SK-N-SH (cell line): ENCODE results near the gene TASP1. TPM values are rescaled to one million over a fixed set of nuclear protein-coding genes. Genes with fewer than 3 reads are reported as not detected.
"Not testable (repeated sequence)": the region's sequence is repeated elsewhere in the genome, so short reads cannot be mapped to it uniquely, and the experiment has no call there.

Experiments used
- CTCF ChIA-PET: fragments of 300-600, 350-600 bp; formaldehyde crosslinking; extraction: SDS; loops from one replicate; lab custom pipeline; 2021; lab: Yijun Ruan, JAX
- POLR2A ChIA-PET: fragments of 350-600 bp; sonication (Branson Sonifier 250); formaldehyde crosslinking; extraction: SDS; loops from one replicate; lab custom pipeline; 2020; ENCODE audit warnings: antibody characterized with exemption, inconsistent platforms; lab: Yijun Ruan, JAX
- DNase-seq: peaks from one replicate; pipeline ENCODE4 v3.0.0; 2012
- H2AFZ ChIP-seq: fragments of 200-600 bp; sonication (generic); 2 replicates; pipeline ENCODE4 v1.8.1; 2016; ENCODE audit warnings: antibody characterized with exemption, mild to moderate bottlenecking, low read depth
- H3F3A ChIP-seq: fragments of 200-600 bp; sonication (generic); replicated peaks from 2 replicates; pipeline ENCODE3; 2016; ENCODE audit warnings: antibody characterized with exemption, mild to moderate bottlenecking; ENCODE audit not compliant: insufficient read depth
- H3K27ac ChIP-seq, 2 experiments: fragments of 200-500 bp in 1 of 2; fragments of 200-600 bp in 1 of 2; sonication (Bioruptor generic) in 1 of 2; sonication (generic), shearing (Covaris generic) in 1 of 2; 2 replicates each; pipeline versions ENCODE4 v1.5.1 to v1.6.1; 2014 to 2016; ENCODE audit warnings: low read depth in 2 of 2, inconsistent platforms in 1 of 2, low read length in 1 of 2, mild to moderate bottlenecking in 1 of 2, mixed read lengths in 1 of 2
- H3K27me3 ChIP-seq: fragments of 200-600 bp; sonication (generic), shearing (Covaris generic); 2 replicates; pipeline ENCODE4 v1.6.1; 2016; ENCODE audit warnings: mixed run types; ENCODE audit not compliant: insufficient read depth
- H3K36me3 ChIP-seq, 2 experiments: fragments of 200-500 bp in 1 of 2; fragments of 200-600 bp in 1 of 2; sonication (Bioruptor generic) in 1 of 2; sonication (generic) in 1 of 2; replicated peaks in 1 of 2; 2 replicates each; pipeline versions ENCODE3 to v1.5.1; 2014 to 2016; ENCODE audit warnings: low read length in 1 of 2, mild to moderate bottlenecking in 1 of 2; ENCODE audit not compliant: insufficient read depth in 2 of 2, control insufficient read depth in 1 of 2
- H3K4me1 ChIP-seq, 2 experiments: fragments of 200-500 bp in 1 of 2; fragments of 200-600 bp in 1 of 2; sonication (Bioruptor generic) in 1 of 2; sonication (generic), shearing (Covaris generic) in 1 of 2; 2 replicates each; pipeline versions ENCODE4 v1.5.1 to v1.6.1; 2014 to 2016; ENCODE audit warnings: low read depth in 1 of 2, low read length in 1 of 2, mixed run types in 1 of 2; ENCODE audit not compliant: insufficient read depth in 2 of 2, control insufficient read depth in 1 of 2
- H3K4me2 ChIP-seq: fragments of 200-600 bp; sonication (generic), shearing (Covaris generic); 2 replicates; pipeline ENCODE4 v1.6.1; 2017; ENCODE audit warnings: mixed run types
- H3K4me3 ChIP-seq, 2 experiments: fragments of 200-500 bp in 1 of 2; fragments of 200-600 bp in 1 of 2; sonication (Bioruptor generic) in 1 of 2; sonication (generic), shearing (Covaris generic) in 1 of 2; 2 replicates each; pipeline versions ENCODE4 v1.5.1 to v1.8.1; 2014 to 2016; ENCODE audit warnings: low read depth in 2 of 2, inconsistent platforms in 1 of 2, low read length in 1 of 2, mild to moderate bottlenecking in 1 of 2, mixed read lengths in 1 of 2, moderate library complexity in 1 of 2
- H3K79me2 ChIP-seq: fragments of 200-600 bp; sonication (generic); 2 replicates; pipeline ENCODE4 v1.8.1; 2017; ENCODE audit warnings: mild to moderate bottlenecking; ENCODE audit not compliant: insufficient read depth
- H3K9ac ChIP-seq: fragments of 200-600 bp; sonication (generic); 2 replicates; pipeline ENCODE4 v1.6.1; 2017; ENCODE audit warnings: mixed run types
- H3K9me2 ChIP-seq: fragments of 200-600 bp; sonication (generic); 2 replicates; pipeline ENCODE4 v1.6.1; 2017; ENCODE audit warnings: mixed run types
- H3K9me3 ChIP-seq: fragments of 200-600 bp; sonication (generic); 2 replicates; pipeline ENCODE4 v1.6.1; 2017; ENCODE audit warnings: mixed run types, mild to moderate bottlenecking, moderate library complexity
- H4K20me1 ChIP-seq: fragments of 200-600 bp; sonication (generic); 2 replicates; pipeline ENCODE4 v1.6.1; 2017; ENCODE audit warnings: mild to moderate bottlenecking, mixed run types; ENCODE audit not compliant: insufficient read depth
- EP300 ChIP-seq, 2 experiments: IDR thresholded peaks; 2 replicates each; pipeline versions ENCODE4 v1.4.0 to v1.6.1; 2012; ENCODE audit warnings: borderline replicate concordance in 1 of 2, low read depth in 1 of 2, low read length in 1 of 2
- EZH2phosphoT487 ChIP-seq: fragments of 200-600 bp; sonication (generic); IDR thresholded peaks from 2 replicates; pipeline ENCODE4 v1.6.1; 2017; ENCODE audit warnings: low read depth, mixed run types, mild to moderate bottlenecking, antibody characterized with exemption, moderate library complexity, borderline replicate concordance
- GABPA ChIP-seq: IDR thresholded peaks from 2 replicates; pipeline ENCODE4 v1.4.0; 2012; ENCODE audit warnings: low read depth, mild to moderate bottlenecking
- GATA2 ChIP-seq: sonication (generic); formaldehyde crosslinking; IDR thresholded peaks from 2 replicates; pipeline ENCODE4 v1.5.0; 2020; ENCODE audit warnings: mild to moderate bottlenecking, missing genetic modification reagents
- NRF1 ChIP-seq: IDR thresholded peaks from 2 replicates; pipeline ENCODE4 v1.6.1; 2012; ENCODE audit warnings: low read depth, mild to moderate bottlenecking, low read length
- TCF12 ChIP-seq: IDR thresholded peaks from 2 replicates; pipeline ENCODE4 v1.4.0; 2012
- WGBS: methylation state at CpG from one replicate; pipeline ENCODE4 v1.1.6; 2017; ENCODE audit warnings: low lambda C conversion rate; 5-methylcytosine and 5-hydroxymethylcytosine counted together
- polyA plus RNA-seq, 3 experiments: library from polyadenylated mRNA; depleted of rRNA; stranded (reverse); fragments of >200 nt; gene quantifications; 2 replicates each; pipeline ENCODE4 v1.2.3, GENCODE V29; 2012

TASP1 gene
- polyA plus RNA-seq, 1 of the 3 experiments (the other 2 are of a cell fraction) = 5.9 TPM

DNA sequence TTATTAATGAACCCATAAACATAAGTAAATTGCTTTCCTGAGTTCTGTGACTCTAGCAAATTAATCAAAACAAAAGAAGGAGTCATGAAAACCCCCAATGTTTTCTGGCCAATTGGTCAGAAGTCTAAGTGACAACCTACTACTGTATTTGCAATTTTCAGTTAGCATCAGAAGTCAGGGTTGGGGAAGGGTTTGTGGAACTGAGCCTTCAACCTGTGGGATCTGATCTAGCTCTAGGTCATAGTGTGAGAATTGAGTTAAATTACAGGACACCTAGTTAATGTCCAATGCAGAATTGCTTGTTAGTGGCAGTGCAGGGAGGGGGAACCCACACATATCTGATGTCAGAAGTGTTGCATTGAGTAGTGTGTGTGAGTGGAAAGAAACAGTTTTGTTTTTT, 275.3 kb downstream of the TASP1 start:
- H3K27ac ChIP-seq = no peak overlapping the region
- no peaks in the 10 kb centered on the region for H3K27me3 ChIP-seq
- DNase-seq = no peak
- H3K4me2 ChIP-seq = no peak overlapping the region
- H3K9me3 ChIP-seq = no peaks in the 10 kb centered on the region
- H2AFZ ChIP-seq = no peak overlapping the region
- H3K4me3 ChIP-seq = no peak overlapping the region
- H3K79me2 ChIP-seq = no peaks in the 10 kb centered on the region
- H3K36me3 ChIP-seq = no peaks in the 10 kb centered on the region
- no peaks in the 10 kb centered on the region for H4K20me1 ChIP-seq
- H3K9me2 ChIP-seq = no peaks in the 10 kb centered on the region
- no peaks in the 10 kb centered on the region for H3F3A ChIP-seq
- POLR2A ChIA-PET = no interaction called here
- CTCF ChIA-PET = no interaction called here
- H3K4me1 ChIP-seq = no peaks in the 10 kb centered on the region
- no peak for TF ChIP-seq NRF1
- no peak for TF ChIP-seq GATA2 (CRISPR knock-in tag)
- TF ChIP-seq TCF12 = no peak
- TF ChIP-seq EP300 (IDR thresholded peaks at IDR 0.05; ENCODE audit: borderline replicate concordance in 1 of 2, low read depth in 1 of 2, low read length in 1 of 2) = no peak
- no peak for TF ChIP-seq GABPA
- TF ChIP-seq EZH2phosphoT487 = no peak
- no peak overlapping the region for H3K9ac ChIP-seq

DNA sequence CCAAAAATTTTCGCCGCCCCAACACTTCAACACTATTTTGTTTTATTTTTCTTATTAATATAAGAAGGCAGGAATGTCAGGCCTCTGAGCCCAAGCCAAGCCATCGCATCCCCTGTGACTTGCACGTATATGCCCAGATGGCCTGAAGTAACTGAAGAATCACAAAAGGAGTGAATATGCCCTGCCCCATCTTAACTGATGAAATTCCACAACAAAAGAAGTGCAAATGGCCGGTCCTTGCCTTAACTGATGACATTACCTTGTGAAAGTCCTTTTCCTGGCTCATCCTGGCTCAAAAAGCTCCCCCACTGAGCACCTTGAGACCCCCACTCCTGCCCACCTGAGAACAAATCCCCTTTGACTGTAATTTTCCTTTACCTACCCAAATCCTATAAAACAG, 276.6 kb downstream of the TASP1 start:
- H2AFZ ChIP-seq, H3K36me3 ChIP-seq, H3F3A ChIP-seq, H3K4me3 ChIP-seq, H3K79me2 ChIP-seq, H3K9me2 ChIP-seq, POLR2A ChIA-PET, H3K4me1 ChIP-seq, H3K27me3 ChIP-seq, H4K20me1 ChIP-seq, H3K9ac ChIP-seq, CTCF ChIA-PET, H3K9me3 ChIP-seq, H3K27ac ChIP-seq, H3K4me2 ChIP-seq, DNase-seq: not testable (repeated sequence)
- 35% methylated on average over 3 of the region's 5 CpGs for WGBS

DNA sequence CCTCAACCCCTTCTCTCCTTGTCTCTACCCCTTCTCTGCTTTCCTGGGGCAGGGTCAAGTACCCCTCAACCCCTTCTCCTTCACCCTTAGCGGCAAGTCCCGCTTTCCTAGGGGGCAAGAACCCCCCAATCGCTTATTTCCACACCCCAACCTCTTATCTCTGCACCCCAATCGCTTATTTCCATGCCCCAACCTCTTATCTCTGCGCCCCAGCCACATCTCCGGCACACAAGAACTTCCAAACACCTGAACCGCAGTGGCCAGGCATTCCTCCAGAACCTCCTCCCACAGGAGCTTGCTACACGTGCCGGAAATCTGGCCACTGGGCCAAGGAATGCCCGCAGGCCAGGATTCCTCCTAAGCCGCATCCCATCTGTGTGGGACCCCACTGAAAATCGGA, 279.8 kb downstream of the TASP1 start:
- H3K4me2 ChIP-seq, POLR2A ChIA-PET, H3K79me2 ChIP-seq, H3K36me3 ChIP-seq, DNase-seq, H3K27ac ChIP-seq, H3K27me3 ChIP-seq, H4K20me1 ChIP-seq, H3K9me2 ChIP-seq, H3K4me3 ChIP-seq, H3K9me3 ChIP-seq, H2AFZ ChIP-seq, H3K9ac ChIP-seq, H3F3A ChIP-seq, H3K4me1 ChIP-seq: not testable (repeated sequence)
- 47% methylated on average over 9 of the region's 12 CpGs for WGBS
- CTCF ChIA-PET = interaction anchor here (0.6 kb wide), 1 partner anchor 403 kb away, joined by 3 read pairs; no protein-coding TSS in a partner anchor

DNA sequence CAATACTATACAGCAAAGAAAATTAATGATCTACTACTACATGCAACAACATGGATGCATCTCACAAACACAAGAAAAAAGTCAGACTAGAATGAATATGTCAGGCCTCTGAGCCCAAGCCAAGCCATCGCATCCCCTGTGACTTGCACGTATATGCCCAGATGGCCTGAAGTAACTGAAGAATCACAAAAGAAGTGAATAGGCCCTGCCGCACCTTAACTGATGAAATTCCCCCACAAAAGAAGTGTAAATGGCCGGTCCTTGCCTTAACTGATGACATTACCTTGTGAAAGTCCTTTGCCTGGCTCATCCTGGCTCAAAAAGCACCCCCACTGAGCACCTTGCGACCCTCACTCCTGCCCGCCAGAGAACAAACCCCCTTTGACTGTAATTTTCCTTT, 280.9 kb downstream of the TASP1 start:
- H2AFZ ChIP-seq, H3K36me3 ChIP-seq, POLR2A ChIA-PET, H3K4me1 ChIP-seq, H3K9ac ChIP-seq, H3K9me3 ChIP-seq, DNase-seq, H3K4me2 ChIP-seq, H4K20me1 ChIP-seq, H3K27ac ChIP-seq, H3K4me3 ChIP-seq, H3K9me2 ChIP-seq, H3K79me2 ChIP-seq, CTCF ChIA-PET, H3F3A ChIP-seq, H3K27me3 ChIP-seq: not testable (repeated sequence)
- WGBS = 71% methylated on average over 6 of the region's 6 CpGs
